IPS DF 4.7 (cell line): ENCODE measurements around the gene COL26A1.

Source experiments
- DNase-seq: peaks from one replicate; pipeline ENCODE4 v3.0.0-alpha.2; 2013; ENCODE audit warnings: low spot score; ENCODE audit errors: extremely low read depth

The COL26A1 gene

GRCh38 chr7:101532400-101533102 lies 169.9 kb downstream of the COL26A1 start:
- no peak for DNase-seq

DNA sequence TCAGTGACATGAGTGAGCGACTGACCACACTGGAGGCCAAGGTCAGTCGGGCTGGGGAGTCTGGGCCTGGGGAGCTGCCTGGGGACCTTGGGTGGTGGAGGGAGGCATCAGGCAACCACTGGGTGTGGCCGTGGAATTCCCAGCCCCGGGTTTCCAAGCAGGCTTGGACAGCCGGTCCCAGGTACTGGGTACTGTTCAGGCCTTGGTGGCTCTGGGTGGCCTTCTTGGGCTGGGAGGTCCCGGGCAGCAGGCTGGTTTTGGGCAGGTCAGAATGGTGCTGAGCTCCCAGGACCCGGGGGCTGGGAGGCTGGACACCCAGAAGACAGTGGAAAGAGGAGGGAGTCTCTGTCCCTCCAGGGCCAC lies 170.4 kb downstream of the COL26A1 start:
- DNase-seq = no peak

- no peak for DNase-seq
Measured at GRCh38 chr7:101534015-101534803, 171.5 kb downstream of the COL26A1 start.

DNA sequence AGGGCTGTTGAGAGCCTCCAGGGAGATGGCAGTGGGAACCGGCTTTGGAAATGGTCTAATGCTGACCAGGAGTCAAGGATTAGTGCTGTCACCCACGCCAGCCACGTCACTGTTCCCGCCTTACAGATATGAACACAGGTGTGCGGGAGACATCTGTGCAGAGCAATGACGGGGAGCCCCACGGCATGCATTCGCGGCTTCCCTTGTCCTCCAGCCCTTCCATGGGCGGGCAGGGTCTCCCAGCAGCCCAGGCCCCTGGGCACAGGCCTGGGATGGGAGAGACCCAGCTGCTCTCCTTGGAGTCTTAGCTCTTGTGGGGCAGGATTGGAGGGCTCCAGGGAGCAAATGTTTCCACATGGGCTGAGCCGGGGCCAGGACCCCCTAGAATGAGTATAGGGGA lies 172.2 kb downstream of the COL26A1 start:
- DNase-seq = no peak

DNA sequence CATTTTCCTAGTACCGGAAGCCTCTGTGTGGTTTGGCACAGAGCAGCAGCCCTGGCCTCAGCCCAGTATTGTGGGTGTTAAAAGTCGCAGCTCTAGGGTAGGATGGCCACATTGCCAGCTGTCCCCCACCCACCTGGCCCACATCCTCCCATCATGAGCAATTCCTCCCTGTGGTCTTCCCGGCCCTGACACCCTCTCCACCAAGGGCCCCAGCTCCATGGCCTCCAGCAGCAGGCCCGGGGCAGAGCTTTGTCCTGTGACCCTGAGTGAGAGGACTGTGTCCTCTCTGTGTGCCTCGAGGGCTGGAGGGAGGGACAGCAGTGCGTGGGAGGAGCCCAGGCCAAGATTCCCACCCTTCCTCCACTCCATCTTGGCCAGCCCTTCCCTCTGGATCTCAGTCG lies 172.7 kb downstream of the COL26A1 start:
- no peak for DNase-seq

- no peak for DNase-seq
Measured at GRCh38 chr7:101536232-101536631, 173.6 kb downstream of the COL26A1 start.

DNA sequence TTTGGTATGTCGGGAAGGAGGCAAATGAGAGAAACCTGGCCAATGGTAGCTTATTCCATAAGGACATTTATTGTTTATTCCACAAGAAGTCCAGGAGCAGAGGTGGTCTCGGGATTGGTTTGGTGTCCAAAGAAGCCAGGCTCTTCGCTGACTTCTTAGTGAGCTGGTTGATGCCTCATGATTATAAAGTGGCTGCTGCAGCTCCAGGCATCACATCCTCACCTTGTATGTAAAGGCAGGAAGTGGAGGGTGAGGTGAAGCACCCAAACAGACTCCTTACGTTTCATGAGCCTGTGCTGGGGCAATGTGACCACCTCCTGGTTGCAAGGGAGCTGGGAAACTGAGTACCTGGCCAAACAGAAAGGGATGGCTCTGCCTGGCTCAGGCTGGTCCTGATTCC lies 174.0 kb downstream of the COL26A1 start:
- DNase-seq = no peak

GRCh38 chr7:101537205-101537604 lies 174.5 kb downstream of the COL26A1 start:
- no peak for DNase-seq

- no peak for DNase-seq
Measured at GRCh38 chr7:101537935-101538595, 175.4 kb downstream of the COL26A1 start.

DNA sequence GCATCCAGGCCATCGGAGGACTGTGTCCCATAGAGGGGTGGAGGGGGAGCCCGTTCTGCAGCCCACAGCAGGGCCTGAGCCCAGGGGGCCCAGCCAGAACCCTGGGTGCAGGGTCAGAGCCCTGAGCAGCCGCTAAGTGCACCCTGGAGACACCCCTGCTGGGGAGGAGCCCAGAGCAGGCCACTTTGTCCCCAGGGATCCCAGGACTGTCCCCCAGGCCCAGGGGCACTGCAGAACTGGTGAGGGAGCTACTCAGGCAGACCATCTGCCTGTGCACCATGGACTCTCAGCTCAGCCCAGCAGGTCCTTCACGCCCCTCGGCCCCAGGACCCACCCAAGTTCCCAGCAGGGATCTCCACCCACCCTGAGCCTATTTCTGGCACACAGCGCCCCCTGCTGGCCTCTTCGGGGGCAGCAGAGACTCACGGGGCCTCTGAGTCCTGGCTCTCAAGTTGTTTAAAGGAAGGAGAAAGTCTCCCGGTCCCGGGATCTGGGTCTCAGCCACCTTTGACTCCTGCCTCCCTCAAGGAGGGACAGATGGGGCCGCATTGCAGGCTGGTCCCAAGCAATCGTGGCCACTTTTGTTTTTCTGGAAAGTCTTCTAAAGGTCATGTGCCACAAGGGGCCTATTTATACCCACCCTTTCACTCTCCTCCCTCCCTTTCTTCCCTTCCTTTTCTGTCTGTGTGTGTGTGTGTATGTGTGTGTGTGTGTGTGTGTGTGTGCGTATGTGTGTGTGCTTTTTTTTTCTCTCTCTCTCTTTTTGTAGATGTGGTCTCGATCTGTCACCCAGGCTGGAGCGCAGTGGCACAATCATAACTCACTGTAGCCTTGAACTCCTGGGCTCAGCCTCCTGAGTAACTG lies 176.2 kb downstream of the COL26A1 start:
- no peak for DNase-seq

DNA sequence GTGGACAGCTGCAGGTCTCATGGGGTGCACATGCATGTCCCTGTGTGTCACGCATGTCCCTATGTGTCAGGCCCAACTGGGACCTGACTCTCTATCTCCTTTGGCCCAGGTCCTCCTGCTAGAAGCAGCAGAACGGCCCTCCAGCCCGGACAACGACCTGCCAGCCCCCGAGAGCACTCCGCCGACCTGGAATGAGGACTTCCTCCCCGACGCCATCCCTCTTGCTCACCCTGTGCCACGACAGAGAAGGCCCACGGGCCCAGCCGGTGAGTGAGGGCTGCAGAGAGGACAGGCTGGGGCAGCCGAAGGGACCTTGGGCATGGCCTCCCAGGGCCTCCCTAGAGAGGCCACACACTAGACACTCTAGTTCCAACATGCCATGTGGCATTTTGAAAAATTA lies 177.1 kb downstream of the COL26A1 start:
- DNase-seq = no peak

DNA sequence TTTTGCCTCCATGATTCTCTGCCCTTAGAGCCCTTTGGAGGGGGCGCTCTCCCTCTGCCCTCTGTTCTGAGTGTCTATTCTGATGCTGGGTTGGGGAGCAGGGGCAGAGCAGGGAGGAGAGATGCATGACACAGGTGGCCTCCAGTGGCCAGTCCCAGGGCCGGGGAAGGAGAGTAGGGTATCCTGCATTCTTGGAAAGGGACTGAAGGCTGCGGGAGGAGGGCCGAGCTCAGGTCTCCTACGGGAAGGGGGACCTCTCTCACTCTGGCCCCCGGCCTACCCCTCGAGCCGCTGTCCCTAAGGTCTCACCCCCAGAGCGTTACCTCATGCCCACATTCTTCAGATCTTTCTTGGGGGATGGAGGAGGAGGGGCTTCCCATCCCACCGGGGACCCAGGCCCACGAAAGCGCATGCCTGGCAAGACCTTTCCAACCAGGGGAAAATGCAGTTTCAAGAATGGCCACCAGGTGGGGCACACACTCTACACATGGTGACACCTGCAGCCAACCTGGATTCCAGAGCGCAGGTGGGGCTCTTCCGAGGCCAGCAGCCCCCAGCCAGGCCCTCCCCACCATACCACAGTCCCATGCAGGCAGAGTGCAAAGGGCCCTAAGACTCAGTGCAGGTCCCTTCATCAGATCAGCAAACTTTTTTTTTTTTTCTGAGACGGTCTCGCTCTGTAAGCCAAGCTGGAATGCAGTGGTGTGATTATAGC lies 180.0 kb downstream of the COL26A1 start:
- DNase-seq = peak; percentile 62

DNA sequence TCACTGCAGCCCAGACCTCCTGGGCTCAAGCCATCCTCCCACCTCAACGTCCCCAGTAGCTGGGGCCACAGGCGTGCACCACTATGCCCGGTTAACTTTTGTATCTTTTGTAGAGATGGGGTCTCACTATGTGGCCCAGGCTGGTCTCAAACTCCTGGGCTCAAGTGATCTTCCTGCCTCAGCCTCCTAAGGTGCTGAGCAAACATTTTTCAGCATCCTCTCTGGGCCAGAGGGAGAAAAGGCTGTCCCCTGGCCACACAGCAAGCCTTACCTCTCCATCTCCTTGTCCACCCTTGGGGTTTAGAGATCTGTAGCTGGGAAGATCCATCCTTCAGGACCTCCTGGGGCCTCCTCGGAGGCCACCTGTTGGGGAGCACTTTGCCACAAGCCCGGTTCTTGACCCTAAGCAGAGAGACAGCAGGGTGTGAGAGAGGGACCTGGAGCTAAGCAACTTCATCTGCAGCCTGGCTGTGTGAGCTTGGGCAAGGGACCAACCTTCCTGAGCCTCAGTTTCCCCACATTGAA lies 180.6 kb downstream of the COL26A1 start:
- no peak for DNase-seq

DNA sequence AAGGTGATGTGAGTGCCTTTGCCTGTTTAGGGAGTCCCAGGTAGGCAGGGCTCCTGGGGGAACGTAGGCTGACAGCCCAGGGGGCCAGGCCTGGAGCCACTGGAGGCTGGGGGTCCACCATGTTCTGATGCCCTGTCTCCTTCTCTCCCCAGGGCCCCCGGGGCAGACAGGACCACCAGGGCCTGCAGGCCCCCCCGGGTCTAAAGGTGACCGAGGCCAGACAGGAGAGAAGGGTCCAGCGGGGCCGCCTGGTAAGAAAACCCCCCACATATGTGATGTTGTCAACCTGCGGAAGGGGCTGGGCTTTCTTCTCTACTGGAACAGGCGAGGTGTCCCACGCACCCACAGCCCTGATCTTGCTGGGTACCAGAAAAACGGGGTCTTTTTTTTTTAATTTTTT lies 181.2 kb downstream of the COL26A1 start:
- DNase-seq = no peak

DNA sequence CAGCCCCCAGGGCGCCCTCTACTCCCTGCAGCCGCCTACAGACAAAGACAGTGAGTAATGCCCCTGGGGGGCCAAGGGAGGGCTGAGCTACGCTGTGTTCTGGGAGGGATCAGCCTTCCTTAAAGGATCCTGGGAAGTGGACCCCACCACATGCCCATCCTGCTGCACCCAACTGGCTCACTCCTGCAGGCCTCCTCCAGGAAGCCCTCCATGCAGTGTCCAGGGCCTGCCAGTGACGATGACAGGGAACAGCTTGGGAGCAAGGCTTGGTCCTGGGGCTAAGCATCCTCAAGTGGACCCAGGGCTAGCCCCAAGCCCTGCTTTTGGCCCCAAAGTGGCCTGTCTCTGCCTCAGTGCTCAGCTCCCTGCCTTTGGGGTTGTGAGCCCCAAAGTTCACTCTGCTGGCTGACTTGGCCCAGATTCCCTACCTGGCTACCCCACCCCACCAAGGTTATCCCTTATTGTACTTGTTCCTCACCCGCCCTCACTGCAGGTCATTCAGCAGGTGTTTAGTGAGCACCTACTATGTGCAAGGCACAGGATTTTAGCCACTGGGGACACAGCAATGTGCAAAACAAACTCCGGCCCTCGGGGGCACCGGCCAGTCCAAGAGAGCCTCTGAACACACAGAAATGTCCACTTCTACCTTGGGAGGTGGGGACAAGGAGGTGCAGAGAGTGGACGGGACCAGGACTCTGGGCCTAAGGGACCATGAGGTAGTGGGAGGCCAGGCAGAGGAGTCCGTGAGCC lies 182.9 kb downstream of the COL26A1 start:
- DNase-seq = no peak

DNA sequence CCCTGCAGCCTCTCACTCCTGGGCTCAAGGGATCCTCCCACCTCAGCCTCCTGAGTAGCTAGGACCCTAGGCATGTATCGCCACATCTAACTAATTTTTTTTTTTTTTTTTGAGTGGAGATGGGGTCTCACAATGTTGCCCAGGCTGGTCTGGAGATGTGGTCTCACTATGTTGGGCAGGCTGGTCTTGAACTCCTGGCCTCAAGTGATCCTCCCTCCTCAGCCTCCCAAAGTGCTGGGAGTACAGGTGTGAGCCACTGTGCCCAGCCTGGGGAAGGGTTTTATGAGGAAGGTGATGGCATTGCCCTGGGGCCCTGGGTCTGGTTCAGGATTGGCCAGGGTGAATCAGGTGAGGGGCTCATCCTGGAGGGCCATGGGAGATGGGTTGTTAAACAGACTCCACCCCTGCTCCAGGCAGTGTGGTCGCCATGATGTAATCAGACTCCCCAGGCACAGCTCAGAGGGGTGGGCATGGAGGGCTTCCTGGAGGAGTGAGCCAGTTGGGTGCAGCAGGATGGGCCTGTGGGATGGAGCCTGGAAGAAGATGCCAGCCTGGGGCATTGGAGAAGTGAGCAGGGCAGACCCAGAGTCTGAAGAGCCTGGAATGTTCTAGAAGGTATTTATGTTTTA lies 183.7 kb downstream of the COL26A1 start:
- no peak for DNase-seq

DNA sequence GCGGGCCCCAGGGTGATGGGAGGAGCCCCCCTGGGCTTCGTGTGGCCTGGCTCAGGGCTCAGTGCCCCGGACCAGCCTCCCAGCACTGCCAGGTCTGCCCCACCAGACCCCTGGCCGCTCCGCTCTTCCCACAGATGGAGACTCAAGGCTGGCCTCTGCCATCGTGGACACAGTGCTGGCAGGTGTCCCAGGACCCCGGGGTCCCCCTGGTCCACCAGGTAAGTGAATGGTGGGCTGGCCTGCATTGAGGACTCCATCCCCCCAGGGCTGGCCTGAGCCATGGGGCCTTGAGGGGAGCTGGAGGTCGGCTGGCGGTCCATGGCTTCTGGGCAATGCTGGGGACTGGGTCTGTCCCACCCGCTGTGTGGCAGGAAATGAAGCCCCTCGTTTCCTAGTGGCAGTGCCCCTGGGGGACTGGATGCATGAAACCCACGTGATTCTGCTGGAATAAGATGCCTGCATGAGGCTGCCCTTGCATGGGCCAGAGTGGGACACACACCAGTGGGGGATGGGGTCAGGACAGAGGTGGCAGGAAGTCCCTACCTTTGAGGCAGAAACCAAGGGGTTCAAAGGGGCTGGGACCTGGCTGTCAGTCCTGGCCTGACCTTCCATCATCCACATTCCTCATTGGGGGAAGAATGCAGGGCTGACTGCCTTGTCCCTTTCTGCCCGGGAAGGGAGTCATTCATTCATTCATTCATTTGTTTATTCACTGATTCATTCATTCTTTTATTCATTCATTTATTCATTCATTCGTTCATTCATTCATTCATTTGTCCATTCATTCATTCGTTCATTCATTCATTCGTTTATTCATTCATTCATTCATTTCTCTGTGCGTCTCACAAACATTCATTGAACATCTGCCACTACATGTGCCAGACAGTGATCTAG lies 184.6 kb downstream of the COL26A1 start:
- DNase-seq = no peak

GRCh38 chr7:101547916-101548661 lies 185.4 kb downstream of the COL26A1 start:
- DNase-seq = no peak
